Measurements from ENCODE around the gene DLGAP1.
"Not testable (repeated sequence)": the region's sequence is repeated elsewhere in the genome, so short reads cannot be mapped to it uniquely, and the experiment has no call there.

DLGAP1 gene

DNA sequence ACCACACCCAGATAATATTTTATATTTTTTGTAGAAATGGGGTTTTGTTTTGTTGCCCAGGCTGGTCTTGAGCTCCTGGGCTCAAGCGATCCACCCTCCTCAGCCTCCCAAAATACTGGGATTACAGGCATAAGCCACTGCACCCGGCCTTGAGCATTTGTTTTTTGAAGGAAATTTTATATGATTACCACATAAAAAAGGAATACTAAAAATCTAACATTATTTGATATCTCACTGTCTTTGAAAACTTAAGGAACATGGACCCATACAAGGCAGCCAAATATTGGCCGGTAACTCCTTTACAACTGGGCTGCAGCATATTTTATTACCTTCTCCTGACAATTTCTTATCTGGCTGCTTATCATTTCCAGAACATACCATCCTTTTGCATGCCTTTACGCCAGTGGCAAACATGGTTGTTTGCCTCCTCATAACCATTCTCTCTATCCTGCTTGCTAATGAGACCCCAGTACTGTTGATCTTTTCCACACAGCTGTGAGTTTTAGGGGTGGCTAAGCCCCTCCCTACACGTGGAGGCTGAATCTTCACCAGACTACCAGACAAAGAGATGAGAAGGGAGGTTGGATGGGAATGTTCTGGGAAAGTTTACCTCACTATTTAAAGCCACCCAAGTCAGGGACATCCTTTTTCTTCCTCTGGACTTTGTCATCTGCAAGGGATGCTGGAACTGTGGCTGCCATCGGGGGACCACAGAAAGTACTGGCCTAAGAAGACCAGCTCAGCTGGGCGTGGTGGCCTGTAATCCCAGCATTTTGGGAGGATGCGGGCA is 847.6 kb downstream of the DLGAP1 start:
- Histone ChIP-seq H3K27ac (ENCODE audit: extremely low read depth, low read depth, low read length) (no peak overlapping the region), H3K4me1 (ENCODE audit: control insufficient read depth, insufficient read depth, low read length) (peaks cover 16% of the 10 kb centered on the region), H3K4me3 (ENCODE audit: low read depth, low read length) (no peak overlapping the region), H3K36me3 (ENCODE audit: control insufficient read depth in 2 of 2, insufficient read depth in 1 of 2, low read length in 2 of 2) (no peaks in the 10 kb centered on the region), H3K9me3 (ENCODE audit: control insufficient read depth, insufficient read depth, low read depth, low read length) (no peaks in the 10 kb centered on the region)
- POLR2A ChIA-PET = no interaction called here
- CTCF ChIA-PET = interaction anchor here (1.7 to 2.8 kb wide), 2 partner anchors 13 to 14 kb away, joined by 4 to 17 read pairs; no protein-coding TSS in a partner anchor
- TF ChIP-seq ZNF202 (tag by site-specific recombination; IDR thresholded peaks at IDR 0.05; ENCODE audit: borderline replicate concordance) = no peak
- no peak for TF ChIP-seq ZNF776 (tag by site-specific recombination; IDR thresholded peaks at IDR 0.05; ENCODE audit: borderline replicate concordance)
- TF ChIP-seq ZNF350 (tag by site-specific recombination; IDR thresholded peaks at IDR 0.05) = no peak
- TF ChIP-seq, protein P1, sequence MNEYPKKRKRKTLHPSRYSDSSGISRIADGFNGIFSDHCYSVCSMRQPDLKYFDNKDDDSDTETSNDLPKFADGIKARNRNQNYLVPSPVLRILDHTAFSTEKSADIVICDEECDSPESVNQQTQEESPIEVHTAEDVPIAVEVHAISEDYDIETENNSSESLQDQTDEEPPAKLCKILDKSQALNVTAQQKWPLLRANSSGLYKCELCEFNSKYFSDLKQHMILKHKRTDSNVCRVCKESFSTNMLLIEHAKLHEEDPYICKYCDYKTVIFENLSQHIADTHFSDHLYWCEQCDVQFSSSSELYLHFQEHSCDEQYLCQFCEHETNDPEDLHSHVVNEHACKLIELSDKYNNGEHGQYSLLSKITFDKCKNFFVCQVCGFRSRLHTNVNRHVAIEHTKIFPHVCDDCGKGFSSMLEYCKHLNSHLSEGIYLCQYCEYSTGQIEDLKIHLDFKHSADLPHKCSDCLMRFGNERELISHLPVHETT (tag by site-specific recombination; IDR thresholded peaks at IDR 0.05) = no peak
- no peak for TF ChIP-seq ZNF19 (tag by site-specific recombination; IDR thresholded peaks at IDR 0.05; ENCODE audit: low read depth)
- TF ChIP-seq, protein P2, sequence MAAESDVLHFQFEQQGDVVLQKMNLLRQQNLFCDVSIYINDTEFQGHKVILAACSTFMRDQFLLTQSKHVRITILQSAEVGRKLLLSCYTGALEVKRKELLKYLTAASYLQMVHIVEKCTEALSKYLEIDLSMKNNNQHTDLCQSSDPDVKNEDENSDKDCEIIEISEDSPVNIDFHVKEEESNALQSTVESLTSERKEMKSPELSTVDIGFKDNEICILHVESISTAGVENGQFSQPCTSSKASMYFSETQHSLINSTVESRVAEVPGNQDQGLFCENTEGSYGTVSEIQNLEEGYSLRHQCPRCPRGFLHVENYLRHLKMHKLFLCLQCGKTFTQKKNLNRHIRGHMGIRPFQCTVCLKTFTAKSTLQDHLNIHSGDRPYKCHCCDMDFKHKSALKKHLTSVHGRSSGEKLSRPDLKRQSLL (tag by site-specific recombination; IDR thresholded peaks at IDR 0.05) = no peak
- TF ChIP-seq SETDB1 (IDR thresholded peaks at IDR 0.05; ENCODE audit: insufficient read length, low read length) = no peak
- no peak for TF ChIP-seq ZBTB1 (tag by site-specific recombination; IDR thresholded peaks at IDR 0.05)
- TF ChIP-seq ZNF335 (tag by site-specific recombination; conservative IDR thresholded peaks at IDR 0.05) = no peak

DNA sequence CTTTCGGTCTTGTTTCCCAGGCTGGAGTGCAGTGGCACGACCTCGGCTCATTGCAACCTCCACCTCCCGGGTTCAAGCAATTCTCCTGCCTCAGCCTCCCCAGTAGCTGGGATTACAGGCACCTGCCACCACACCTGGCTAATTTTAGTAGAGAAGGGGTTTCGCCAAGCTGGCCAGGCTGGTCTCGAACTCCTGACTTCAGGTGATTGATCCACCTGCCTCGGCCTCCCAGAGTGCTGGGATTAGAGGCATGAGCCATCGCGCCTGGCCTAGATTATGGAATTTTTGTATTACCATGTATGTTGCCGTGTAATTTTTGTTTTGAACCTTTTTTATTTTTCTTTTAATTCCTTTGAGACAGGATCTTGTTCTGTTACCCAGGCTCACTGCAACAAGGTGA is 848.2 kb downstream of the DLGAP1 start:
- H3K4me1 ChIP-seq (ENCODE audit: control insufficient read depth, insufficient read depth, low read length) = peaks cover 16% of the 10 kb centered on the region
- not testable (repeated sequence) for H3K9me3 ChIP-seq (ENCODE audit: control insufficient read depth, insufficient read depth, low read depth, low read length); H3K27ac ChIP-seq (ENCODE audit: extremely low read depth, low read depth, low read length); H3K36me3 ChIP-seq (ENCODE audit: control insufficient read depth in 2 of 2, insufficient read depth in 1 of 2, low read length in 2 of 2); H3K4me3 ChIP-seq (ENCODE audit: low read depth, low read length)
- ChIA-PET CTCF (interaction anchor here (1.7 to 2.8 kb wide), 2 partner anchors 12 to 15 kb away, joined by 4 to 17 read pairs; no protein-coding TSS in a partner anchor), POLR2A (interaction anchor here (0.5 to 1.9 kb wide), 2 partner anchors 17 to 145 kb away, joined by 3 to 14 read pairs; no protein-coding TSS in a partner anchor)

DNA sequence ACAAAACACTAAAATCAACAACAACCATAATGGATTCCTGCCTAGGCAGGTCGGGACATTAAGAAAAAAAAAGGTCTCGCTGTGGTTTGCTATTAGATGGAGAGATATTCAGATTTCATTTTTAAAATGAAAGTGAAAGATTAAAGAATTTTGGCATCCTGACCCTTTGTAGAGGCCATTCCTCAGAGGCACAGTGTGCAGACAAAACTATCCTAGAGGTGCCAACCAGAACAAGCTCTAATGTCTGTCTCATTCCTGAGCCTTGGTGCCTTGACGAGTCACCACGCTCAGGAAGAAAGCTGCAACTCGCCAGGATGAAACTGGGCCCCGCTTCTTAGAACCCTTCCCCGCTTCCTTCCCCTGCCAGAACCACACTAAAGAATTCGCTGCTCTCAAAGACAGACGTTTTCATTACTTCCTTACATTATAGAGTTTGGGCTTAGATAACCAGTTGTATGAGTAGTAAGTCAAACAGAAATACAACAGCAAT is 849.1 kb downstream of the DLGAP1 start:
- Histone ChIP-seq H3K27ac (ENCODE audit: extremely low read depth, low read depth, low read length) (no peak overlapping the region), H3K9me3 (ENCODE audit: control insufficient read depth, insufficient read depth, low read depth, low read length) (no peaks in the 10 kb centered on the region), H3K36me3 (ENCODE audit: control insufficient read depth in 2 of 2, insufficient read depth in 1 of 2, low read length in 2 of 2) (no peaks in the 10 kb centered on the region), H3K4me3 (ENCODE audit: low read depth, low read length) (no peak overlapping the region), H3K4me1 (ENCODE audit: control insufficient read depth, insufficient read depth, low read length) (peaks cover 16% of the 10 kb centered on the region)
- POLR2A ChIA-PET = interaction anchor here (1.4 to 1.9 kb wide), 2 partner anchors 17 to 55 kb away, joined by 7 to 14 read pairs; no protein-coding TSS in a partner anchor
- no peak for TF ChIP-seq ZNF501 (tag by site-specific recombination; IDR thresholded peaks at IDR 0.05)
- TF ChIP-seq, protein P3, sequence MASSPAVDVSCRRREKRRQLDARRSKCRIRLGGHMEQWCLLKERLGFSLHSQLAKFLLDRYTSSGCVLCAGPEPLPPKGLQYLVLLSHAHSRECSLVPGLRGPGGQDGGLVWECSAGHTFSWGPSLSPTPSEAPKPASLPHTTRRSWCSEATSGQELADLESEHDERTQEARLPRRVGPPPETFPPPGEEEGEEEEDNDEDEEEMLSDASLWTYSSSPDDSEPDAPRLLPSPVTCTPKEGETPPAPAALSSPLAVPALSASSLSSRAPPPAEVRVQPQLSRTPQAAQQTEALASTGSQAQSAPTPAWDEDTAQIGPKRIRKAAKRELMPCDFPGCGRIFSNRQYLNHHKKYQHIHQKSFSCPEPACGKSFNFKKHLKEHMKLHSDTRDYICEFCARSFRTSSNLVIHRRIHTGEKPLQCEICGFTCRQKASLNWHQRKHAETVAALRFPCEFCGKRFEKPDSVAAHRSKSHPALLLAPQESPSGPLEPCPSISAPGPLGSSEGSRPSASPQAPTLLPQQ (tag by site-specific recombination; IDR thresholded peaks at IDR 0.05) = 0 out of 2 replicates have a peak, but pooled peaks have one; percentile 19
- peak; percentile 51; the same call in 1 of the 2 replicates for TF ChIP-seq PRDM1 (tag by site-specific recombination; IDR thresholded peaks at IDR 0.05)
- CTCF ChIA-PET = interaction anchor here (0.6 to 2.8 kb wide), 6 partner anchors 12 to 322 kb away, joined by 3 to 17 read pairs (median 4); no protein-coding TSS in a partner anchor
